GM13976 (cell line): ENCODE data around the gene AOC1.
"Not testable (repeated sequence)": the region's sequence is repeated elsewhere in the genome, so short reads cannot be mapped to it uniquely, and the experiment has no call there.

Experiments
- DNase-seq: peaks from one replicate; pipeline ENCODE4 v3.0.0; 2012; ENCODE audit warnings: low spot score
- CTCF ChIP-seq: IDR thresholded peaks from 2 replicates; pipeline ENCODE4 v1.5.1; 2012; ENCODE audit warnings: borderline replicate concordance, mild to moderate bottlenecking; ENCODE audit not compliant: insufficient read depth; ENCODE audit errors: extremely low read depth, missing control alignments, control extremely low read depth
- in situ Hi-C: fragments of 300-500 bp; cut with MboI; formaldehyde crosslinking; loops from one replicate; pipeline ENCODE4 v1.12.0; 2022; ENCODE audit warnings: low sequenced_read_pairs, mixed read lengths, inconsistent platforms; ENCODE audit not compliant: unreplicated experiment

The AOC1 gene

GRCh38 chr7:150852371-150852905 is at the start of gene AOC1:
Gene AOC1 (plus strand): TSS chr7:150852517. CDS start chr7:150856471, 3,954 bp downstream.
- no peak for DNase-seq
- no peak for TF ChIP-seq CTCF
- in situ Hi-C loops, result no loop called here

- no peak for DNase-seq
- in situ Hi-C loops, result no loop called here
- TF ChIP-seq CTCF, result no peak
Observed at GRCh38 chr7:150803161-150803860, 49.0 kb upstream of the AOC1 start.

GRCh38 chr7:150804802-150805201 is 47.5 kb upstream of the AOC1 start:
- in situ Hi-C loops, result no loop called here
- no peak for DNase-seq
- no peak for TF ChIP-seq CTCF

GRCh38 chr7:150805864-150806263 is 46.5 kb upstream of the AOC1 start:
- DNase-seq, result no peak
- TF ChIP-seq CTCF, result no peak
- in situ Hi-C loops, result no loop called here

GRCh38 chr7:150806454-150806853 is 45.9 kb upstream of the AOC1 start:
- TF ChIP-seq CTCF, result no peak
- no peak for DNase-seq
- in situ Hi-C loops, result no loop called here

- TF ChIP-seq CTCF, result no peak
- no peak for DNase-seq
- in situ Hi-C loops, result no loop called here
Observed at GRCh38 chr7:150806863-150807262, 45.5 kb upstream of the AOC1 start.

GRCh38 chr7:150807616-150808438 is 44.5 kb upstream of the AOC1 start:
- DNase-seq, in situ Hi-C loops: not testable (repeated sequence)
